PC-3 (cell line): ENCODE measurements around the gene PDP2. TPM values are rescaled to one million over a fixed set of nuclear protein-coding genes. Genes with fewer than 3 reads are reported as not detected.

ENCODE experiments used
- ATAC-seq: fragments of 200-7000 bp; cut with Tn5 transposase; 2 replicates; pipeline ENCODE4 v1.9.1; 2020; ENCODE audit warnings: mild to moderate bottlenecking, moderate library complexity
- BruUV-seq: library from RNA; stranded (reverse); fragments of 400-500 nt; replicated peaks from 2 replicates; lab custom pipeline; 2021; lab: Mats Ljungman, UMichigan
- CTCF ChIA-PET: fragments of 300-600 bp; sonication (Branson Sonifier 250); formaldehyde crosslinking; loops from one replicate; lab custom pipeline; 2022; ENCODE audit warnings: antibody characterized with exemption; lab: Charles Lee
- POLR2A ChIA-PET: fragments of 300-600 bp; sonication (Branson Sonifier 250); formaldehyde crosslinking; loops from one replicate; lab custom pipeline; 2022; ENCODE audit warnings: antibody characterized with exemption; ENCODE audit not compliant: unreplicated experiment; lab: Charles Lee
- DNase-seq: peaks from one replicate; pipeline ENCODE4 v3.0.0-alpha.2; 2015
- H2AFZ ChIP-seq: fragments of 300-600 bp; sonication (generic); 2 replicates; pipeline ENCODE4 v1.6.0; 2016; ENCODE audit warnings: antibody characterized with exemption, low read length
- H3F3A ChIP-seq: fragments of 300-600 bp; sonication (generic); one replicate; pipeline ENCODE4 v1.6.0; 2017; ENCODE audit warnings: antibody characterized with exemption, low read length, control low read depth, mild to moderate bottlenecking; ENCODE audit not compliant: unreplicated experiment
- H3K27ac ChIP-seq: fragments of 300-600 bp; sonication (generic); 2 replicates; pipeline ENCODE4 v1.5.1; 2016; ENCODE audit warnings: mild to moderate bottlenecking, low read length
- H3K27me3 ChIP-seq: fragments of 300-600 bp; sonication (generic); 2 replicates; pipeline ENCODE4 v1.6.1; 2016; ENCODE audit warnings: low read length, mixed read lengths
- H3K36me3 ChIP-seq: fragments of 300-600 bp; sonication (generic); 2 replicates; pipeline ENCODE4 v1.6.1; 2016; ENCODE audit warnings: low read depth, mixed run types, low read length, mixed read lengths
- H3K4me1 ChIP-seq: fragments of 300-600 bp; sonication (generic); 2 replicates; pipeline ENCODE4 v1.5.1; 2016; ENCODE audit warnings: low read length; ENCODE audit not compliant: insufficient read depth
- H3K4me2 ChIP-seq: fragments of 300-600 bp; sonication (generic); 2 replicates; pipeline ENCODE4 v1.6.0; 2016; ENCODE audit warnings: low read length
- H3K4me3 ChIP-seq: fragments of 300-600 bp; sonication (generic); 2 replicates; pipeline ENCODE4 v1.5.1; 2016; ENCODE audit warnings: mild to moderate bottlenecking, low read length, mixed read lengths
- H3K79me2 ChIP-seq: fragments of 300-600 bp; sonication (generic); 2 replicates; pipeline ENCODE4 v1.6.1; 2017; ENCODE audit warnings: low read length, mixed read lengths
- H3K9ac ChIP-seq: fragments of 300-600 bp; sonication (generic); 2 replicates; pipeline ENCODE4 v1.6.0; 2016; ENCODE audit warnings: mild to moderate bottlenecking, low read length
- H3K9me2 ChIP-seq: fragments of 300-600 bp; sonication (generic); replicated peaks from 2 replicates; pipeline ENCODE4 v1.6.1; 2016; ENCODE audit warnings: mixed run types, low read length, mixed read lengths
- H3K9me3 ChIP-seq: fragments of 300-600 bp; sonication (generic); 2 replicates; pipeline ENCODE4 v1.6.1; 2016; ENCODE audit warnings: low read length, mixed read lengths
- H4K20me1 ChIP-seq: fragments of 300-600 bp; sonication (generic); 2 replicates; pipeline ENCODE4 v1.6.1; 2016; ENCODE audit warnings: low read length, mixed read lengths
- CTCF ChIP-seq: fragments of 300-600 bp; sonication (generic); conservative IDR thresholded peaks from 2 replicates; pipeline ENCODE4 v1.5.1; 2017; ENCODE audit warnings: antibody characterized with exemption, low read depth, mild to moderate bottlenecking, low read length
- EZH2 ChIP-seq: fragments of 300-600 bp; sonication (generic); IDR thresholded peaks from one replicate; pipeline ENCODE4 v1.6.1; 2017; ENCODE audit warnings: antibody characterized with exemption, mild to moderate bottlenecking, low read length; ENCODE audit not compliant: unreplicated experiment
- EZH2phosphoT487 ChIP-seq: fragments of 300-600 bp; sonication (generic); IDR thresholded peaks from 2 replicates; pipeline ENCODE4 v1.6.1; 2018; ENCODE audit warnings: mild to moderate bottlenecking, antibody characterized with exemption, low read length, borderline replicate concordance
- intact Hi-C: fragments of 100-400 bp; cut with micrococcal nuclease; formaldehyde crosslinking; loops from 2 replicates; pipeline ENCODE4 v1.9.0; 2023
- total RNA-seq: library from RNA; depleted of rRNA; stranded (reverse); fragments of >200 nt; gene quantifications from 2 replicates; pipeline ENCODE4 v1.2.3, GENCODE V29; 2014

PDP2 gene
- total RNA-seq, 1 experiment from 2014 or later = 2.8 TPM

- ChIA-PET POLR2A (no interaction called here), CTCF (no interaction called here)
- no peak overlapping the region for H2AFZ ChIP-seq
- no peaks in the 10 kb centered on the region for H4K20me1 ChIP-seq
- no peaks in the 10 kb centered on the region for H3K36me3 ChIP-seq
- ATAC-seq (no peak), DNase-seq (no peak)
- H3F3A ChIP-seq = no peaks in the 10 kb centered on the region
- no peaks in the 10 kb centered on the region for H3K79me2 ChIP-seq
- H3K9me3 ChIP-seq = no peaks in the 10 kb centered on the region
- BruUV-seq = no TSS peak
- H3K27ac ChIP-seq = no peak overlapping the region
- H3K4me2 ChIP-seq = no peak overlapping the region
- no peaks in the 10 kb centered on the region for H3K9me2 ChIP-seq
- H3K4me1 ChIP-seq = peaks cover 4% of the 10 kb centered on the region; the same call in 1 of the 2 replicates
- H3K4me3 ChIP-seq = no peak overlapping the region
- intact Hi-C loops = no loop called here
- no peak for TF ChIP-seq EZH2
- TF ChIP-seq CTCF = no peak
- TF ChIP-seq EZH2phosphoT487 = no peak
- no peak overlapping the region for H3K9ac ChIP-seq
- no peaks in the 10 kb centered on the region for H3K27me3 ChIP-seq
These were observed 24.1 kb downstream of the PDP2 start for GRCh38 chr16:66904428-66904845.

GRCh38 chr16:66904846-66905632 lies 24.7 kb downstream of the PDP2 start:
- TF ChIP-seq EZH2phosphoT487 = no peak
- no TSS peak for BruUV-seq
- Histone ChIP-seq H3K79me2 (no peaks in the 10 kb centered on the region), H3K9me2 (no peaks in the 10 kb centered on the region), H4K20me1 (no peaks in the 10 kb centered on the region), H3K9me3 (no peaks in the 10 kb centered on the region), H3K4me3 (no peak overlapping the region), H2AFZ (no peak overlapping the region), H3F3A (no peaks in the 10 kb centered on the region), H3K4me1 (peaks cover 2% of the 10 kb centered on the region; the same call in 1 of the 2 replicates), H3K36me3 (no peaks in the 10 kb centered on the region), H3K27me3 (no peaks in the 10 kb centered on the region), H3K27ac (no peak overlapping the region), H3K9ac (no peak overlapping the region), H3K4me2 (no peak overlapping the region)
- intact Hi-C loops = no loop called here
- ATAC-seq = no peak
- CTCF ChIA-PET = no interaction called here
- POLR2A ChIA-PET = no interaction called here
- DNase-seq = no peak

GRCh38 chr16:66905633-66906539 lies 25.6 kb downstream of the PDP2 start:
- DNase-seq (no peak), ATAC-seq (no peak)
- H3K9ac ChIP-seq = no peak overlapping the region
- POLR2A ChIA-PET = no interaction called here
- intact Hi-C loops = no loop called here
- no peaks in the 10 kb centered on the region for H3K36me3 ChIP-seq
- H3K4me3 ChIP-seq = no peak overlapping the region
- H3K9me3 ChIP-seq = no peaks in the 10 kb centered on the region
- no peaks in the 10 kb centered on the region for H3F3A ChIP-seq
- no peak overlapping the region for H3K27ac ChIP-seq
- CTCF ChIA-PET = no interaction called here
- no peak overlapping the region for H2AFZ ChIP-seq
- no TSS peak for BruUV-seq
- no peaks in the 10 kb centered on the region for H3K4me1 ChIP-seq
- TF ChIP-seq EZH2phosphoT487 (no peak), CTCF (no peak)
- no peak overlapping the region for H3K4me2 ChIP-seq
- no peaks in the 10 kb centered on the region for H4K20me1 ChIP-seq
- no peaks in the 10 kb centered on the region for H3K79me2 ChIP-seq
- no peaks in the 10 kb centered on the region for H3K9me2 ChIP-seq
- H3K27me3 ChIP-seq = no peaks in the 10 kb centered on the region
